Mesothelial cell of epicardium (in vitro differentiated cells): ENCODE data around the gene RABAC1. TPM values are rescaled to one million over a fixed set of nuclear protein-coding genes. Genes with fewer than 3 reads are reported as not detected.
A peak's percentile ranks its signal among the peaks of the same experiment; 100 is the strongest.

Experiments used
- DNase-seq, 2 experiments: peaks; one replicate each; pipeline ENCODE4 v3.0.0; 2021; ENCODE audit warnings: low spot score in 2 of 2; ENCODE audit not compliant: unreplicated experiment in 2 of 2
- H3K27ac Mint-ChIP-seq: 2 replicates; pipeline ENCODE4 v1.8.0; 2021; ENCODE audit warnings: mixed read lengths
- H3K27me3 Mint-ChIP-seq: 2 replicates; pipeline ENCODE4 v1.8.0; 2021; ENCODE audit warnings: low read depth, mixed read lengths
- H3K36me3 Mint-ChIP-seq: 2 replicates; pipeline ENCODE4 v1.8.0; 2021; ENCODE audit warnings: mixed read lengths
- H3K4me1 Mint-ChIP-seq: 2 replicates; pipeline ENCODE4 v1.8.0; 2021; ENCODE audit warnings: mixed read lengths
- H3K4me3 Mint-ChIP-seq: 2 replicates; pipeline ENCODE4 v1.8.0; 2021; ENCODE audit warnings: mild to moderate bottlenecking, moderate library complexity, mixed read lengths
- H3K9me3 Mint-ChIP-seq: 2 replicates; pipeline ENCODE4 v1.8.0; 2021; ENCODE audit warnings: mixed read lengths
- CTCF ChIP-seq: fragments of 200-600 bp; sonication (generic); IDR thresholded peaks from one replicate; pipeline ENCODE4 v1.5.0; 2021; ENCODE audit warnings: antibody characterized with exemption; ENCODE audit not compliant: unreplicated experiment
- total RNA-seq: library from RNA; stranded (reverse); gene quantifications from 3 replicates; pipeline ENCODE4 v1.2.1, GENCODE V29; 2021

Gene RABAC1
- total RNA-seq, 1 donor from 2014 or later: 102 TPM

DNA sequence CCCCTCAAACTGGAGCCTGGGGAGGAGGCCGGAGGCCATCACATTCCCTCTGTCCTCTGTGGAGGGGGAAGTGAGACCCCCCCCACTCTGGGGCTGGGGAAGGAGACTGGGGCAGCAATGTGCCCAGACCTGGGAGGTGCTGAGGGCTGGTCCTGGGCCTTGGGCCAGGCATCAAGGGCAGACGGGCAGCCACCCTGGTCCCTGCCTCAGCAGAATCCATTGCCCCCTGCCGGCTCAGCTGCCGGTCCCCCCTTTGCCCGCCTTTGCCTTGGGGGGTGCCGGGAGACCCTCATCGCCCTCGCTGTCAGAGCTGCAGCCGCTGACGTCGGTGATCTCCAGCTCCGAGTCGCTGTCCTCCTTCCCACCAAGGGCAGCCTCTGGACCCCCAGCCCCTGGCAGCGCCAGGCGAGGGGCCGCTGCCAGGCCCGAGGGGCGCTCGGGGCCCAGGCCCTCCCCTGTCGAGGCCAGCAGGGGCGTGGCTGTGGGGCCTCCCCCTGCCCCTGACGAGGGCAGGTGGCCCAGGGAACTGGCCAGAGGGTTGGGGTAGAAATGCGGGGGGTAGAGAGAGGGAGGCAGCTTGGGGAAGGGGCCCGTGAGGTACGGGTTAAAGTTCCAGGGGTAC, 51.0 kb downstream of the RABAC1 start:
- no peak for DNase-seq
- H3K27me3 Mint-ChIP-seq: peaks cover 41% of the 10 kb centered on the region
- peaks cover 19% of the 10 kb centered on the region for H3K36me3 Mint-ChIP-seq
- no peak overlapping the region for H3K4me3 Mint-ChIP-seq
- H3K9me3 Mint-ChIP-seq: no peaks in the 10 kb centered on the region
- H3K4me1 Mint-ChIP-seq: no peaks in the 10 kb centered on the region
- TF ChIP-seq CTCF: no peak
- no peak overlapping the region for H3K27ac Mint-ChIP-seq

DNA sequence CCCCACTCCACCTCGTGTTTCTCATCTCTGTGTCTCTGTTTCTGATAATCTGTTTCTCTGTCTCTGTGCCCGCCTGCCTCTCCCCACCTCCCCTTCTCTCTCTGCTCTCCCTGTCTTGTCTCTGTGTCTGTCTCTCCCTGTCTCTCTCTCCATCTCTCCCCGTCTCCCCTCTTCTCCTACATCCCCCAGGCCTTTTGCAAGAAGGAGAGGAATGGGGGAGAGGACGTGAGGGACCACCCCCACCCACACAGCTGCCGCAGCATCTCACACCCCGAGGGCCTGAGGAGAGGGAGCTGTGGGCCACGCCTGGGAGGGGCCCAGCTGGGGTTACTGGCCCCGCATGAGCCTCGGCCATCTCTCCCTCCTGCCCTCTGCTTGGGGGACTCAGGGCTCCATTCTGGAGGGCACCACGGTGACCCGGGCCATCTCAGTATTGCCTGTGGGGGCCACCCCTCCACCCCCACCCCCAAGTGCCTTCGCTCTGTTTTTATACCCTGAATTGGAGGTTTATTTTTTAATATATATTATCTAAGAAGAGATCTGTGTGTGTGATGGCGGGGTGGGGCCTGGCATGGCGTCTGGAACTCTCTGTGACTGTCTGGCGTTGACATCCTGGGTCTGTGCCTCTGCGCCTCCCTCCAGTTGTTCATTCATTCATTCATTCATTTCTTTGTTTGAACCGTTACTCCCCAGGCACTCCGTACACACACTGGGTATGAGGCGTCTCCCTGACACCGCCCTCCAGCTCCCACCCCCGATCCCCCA, 52.0 kb downstream of the RABAC1 start:
- no peaks in the 10 kb centered on the region for H3K9me3 Mint-ChIP-seq
- peaks cover 31% of the 10 kb centered on the region for H3K27me3 Mint-ChIP-seq
- H3K4me1 Mint-ChIP-seq: no peaks in the 10 kb centered on the region
- H3K4me3 Mint-ChIP-seq: no peak overlapping the region
- no peak for TF ChIP-seq CTCF
- no peak for DNase-seq
- H3K27ac Mint-ChIP-seq: peak overlapping the region; percentile 43
- peaks cover 19% of the 10 kb centered on the region for H3K36me3 Mint-ChIP-seq

Other genes with a start within 250 kb of the RABAC1 start
- gene CEACAM6, start 203.8 kb downstream of the RABAC1 start, total RNA-seq: not detected in 3 replicates
- not detected in 3 replicates for gene CEACAM3, start 162.7 kb downstream of the RABAC1 start, total RNA-seq
- not detected in 3 replicates for gene LYPD4, start 114.6 kb downstream of the RABAC1 start, total RNA-seq
- not detected in 3 replicates for gene DMRTC2, start 114.3 kb downstream of the RABAC1 start, total RNA-seq
- gene RPS19, start 99.1 kb downstream of the RABAC1 start, total RNA-seq: 2,197 to 2,288 TPM (median 2,263 TPM) in 3 replicates
- 0.43 to 0.62 TPM (median 0.58 TPM) in 3 replicates for gene CD79A, start 82.0 kb downstream of the RABAC1 start, total RNA-seq
- gene ARHGEF1, start 76.1 kb downstream of the RABAC1 start, total RNA-seq: 78.8 to 83.9 TPM (median 82.4 TPM) in 3 replicates
- 0.49 to 0.67 TPM (median 0.59 TPM) in 3 replicates for gene ERFL, start 30.9 kb downstream of the RABAC1 start, total RNA-seq
- 0.45 TPM in 1 of 3 replicates, not detected in the others for gene ATP1A3, start 34.9 kb upstream of the RABAC1 start, total RNA-seq
- gene GRIK5, start 110.9 kb upstream of the RABAC1 start, total RNA-seq: 38.3 to 39.9 TPM (median 39.2 TPM) in 3 replicates
- 20.8 to 21.9 TPM (median 21.3 TPM) in 3 replicates for gene ZNF574, start 116.8 kb upstream of the RABAC1 start, total RNA-seq
- 0.65 to 0.93 TPM (median 0.66 TPM) in 3 replicates for gene POU2F2, start 173.1 kb upstream of the RABAC1 start, total RNA-seq